Caco-2 (cell line): ENCODE measurements around the gene TTLL8. TPM values are rescaled to one million over a fixed set of nuclear protein-coding genes. Genes with fewer than 3 reads are reported as not detected.

Experiments
- BruUV-seq: library from RNA; stranded (reverse); fragments of 400-500 nt; replicated peaks from 2 replicates; lab custom pipeline; 2021; lab: Mats Ljungman, UMichigan
- CTCF ChIA-PET: fragments of 300-600 bp; sonication (Branson Sonifier 250); formaldehyde crosslinking; loops from one replicate; lab custom pipeline; 2022; ENCODE audit warnings: antibody characterized with exemption; lab: Charles Lee
- POLR2A ChIA-PET: fragments of 300-600 bp; sonication (Branson Sonifier 250); formaldehyde crosslinking; loops from one replicate; lab custom pipeline; 2022; ENCODE audit warnings: antibody characterized with exemption; lab: Charles Lee
- DNase-seq, 2 experiments: peaks; one replicate each; pipeline versions ENCODE4 v3.0.0 to v3.0.0-alpha.2; 2020 to 2022
- H3K27me3 ChIP-seq: replicated peaks from 2 replicates; pipeline ENCODE4 v1.6.0; 2011; ENCODE audit warnings: low read length; ENCODE audit not compliant: control insufficient read depth, insufficient read depth
- H3K36me3 ChIP-seq: 2 replicates; pipeline ENCODE4 v1.5.1; 2011; ENCODE audit warnings: low read length; ENCODE audit not compliant: control insufficient read depth, insufficient read depth
- H3K4me1 ChIP-seq: fragments of 250-450 bp; sonication (Bioruptor Pico); 2 replicates; pipeline ENCODE4 v1.5.1; 2020; ENCODE audit warnings: mild to moderate bottlenecking
- H3K4me3 ChIP-seq: 2 replicates; pipeline ENCODE4 v1.5.1; 2011; ENCODE audit warnings: low read depth, mild to moderate bottlenecking, control low read depth, low read length
- H3K9me3 ChIP-seq: fragments of 250-450 bp; sonication (Bioruptor Pico); 2 replicates; pipeline ENCODE4 v1.5.1; 2020; ENCODE audit warnings: mild to moderate bottlenecking, moderate library complexity
- H3K27ac Mint-ChIP-seq: one replicate; pipeline ENCODE4 v1.8.0; 2022; ENCODE audit warnings: mixed read lengths; ENCODE audit not compliant: unreplicated experiment
- H3K27me3 Mint-ChIP-seq: one replicate; pipeline ENCODE4 v1.8.0; 2022; ENCODE audit warnings: mixed read lengths; ENCODE audit not compliant: insufficient read depth, unreplicated experiment
- H3K36me3 Mint-ChIP-seq: one replicate; pipeline ENCODE4 v1.8.0; 2022; ENCODE audit warnings: mild to moderate bottlenecking, mixed read lengths; ENCODE audit not compliant: insufficient read depth, unreplicated experiment
- H3K4me1 Mint-ChIP-seq: one replicate; pipeline ENCODE4 v1.8.0; 2022; ENCODE audit warnings: low read depth, mixed read lengths; ENCODE audit not compliant: unreplicated experiment
- H3K4me3 Mint-ChIP-seq: one replicate; pipeline ENCODE4 v1.8.0; 2022; ENCODE audit warnings: mild to moderate bottlenecking, moderate library complexity, mixed read lengths; ENCODE audit not compliant: unreplicated experiment
- H3K9me3 Mint-ChIP-seq: one replicate; pipeline ENCODE4 v1.8.0; 2022; ENCODE audit warnings: mixed read lengths; ENCODE audit not compliant: unreplicated experiment
- intact Hi-C: fragments of 100-400 bp; cut with micrococcal nuclease; formaldehyde crosslinking; loops from one replicate; pipeline ENCODE4 v1.10.0; 2022; ENCODE audit not compliant: unreplicated experiment
- total RNA-seq: library from RNA; stranded (reverse); gene quantifications from 2 replicates; pipeline ENCODE4 v1.2.3, GENCODE V29; 2022
- TF ChIP-seq, protein P1 (sequence below), 2 experiments: fragments of 200-600 bp in 1 of 2; IDR thresholded peaks; 1 replicate in 1 of 2; 2 replicates in 1 of 2; pipeline versions ENCODE4 v1.5.1 to v1.8.0; 2011 to 2022; ENCODE audit warnings: antibody characterized with exemption in 1 of 2, control low read depth in 1 of 2, inconsistent platforms in 1 of 2, low read depth in 1 of 2, low read length in 1 of 2, mild to moderate bottlenecking in 1 of 2, moderate library complexity in 1 of 2; ENCODE audit not compliant: insufficient read depth in 1 of 2, severe bottlenecking in 1 of 2, unreplicated experiment in 1 of 2

The TTLL8 gene
- total RNA-seq, 1 experiment from 2014 or later: not detected

DNA sequence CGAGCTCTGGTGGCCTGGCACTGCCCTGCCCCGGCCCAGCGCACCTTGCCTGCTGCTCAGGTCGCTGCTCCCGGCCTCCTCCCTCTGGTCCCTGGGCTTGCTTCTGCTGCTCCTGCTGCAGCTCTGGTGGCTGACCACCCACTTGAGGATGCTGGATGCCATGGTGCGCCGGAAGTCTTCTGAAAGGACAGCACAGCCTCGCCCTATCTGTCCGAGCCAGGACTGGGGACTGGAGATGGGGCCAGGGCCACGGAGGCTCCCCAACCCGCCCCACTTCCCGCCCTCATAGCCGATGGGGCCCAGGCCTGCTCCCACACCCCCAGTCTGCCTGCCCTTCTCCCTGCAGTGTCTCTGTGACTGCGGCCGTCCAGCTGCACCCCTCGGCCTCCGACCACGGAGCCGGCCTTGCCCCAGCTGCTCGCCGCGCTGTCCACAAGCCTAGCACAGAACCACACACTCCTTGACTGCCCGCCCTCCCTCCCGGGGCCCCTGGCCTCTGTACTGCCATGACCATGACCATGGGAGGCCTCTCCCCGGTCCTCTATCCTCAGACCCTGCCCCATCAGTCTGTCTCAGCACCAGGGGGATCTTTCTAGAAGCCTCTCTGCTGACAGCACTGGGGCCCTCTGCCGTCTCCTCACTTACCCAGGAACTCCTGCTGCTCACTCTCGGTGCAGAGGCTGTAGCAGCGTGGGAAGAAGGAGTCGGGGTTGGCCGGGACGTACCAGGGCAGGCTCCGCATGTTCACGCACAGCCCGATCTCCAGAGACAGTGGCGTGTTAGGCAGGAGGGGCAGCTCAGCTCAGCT, 12.7 kb downstream of the TTLL8 start:
- intact Hi-C loops: no loop called here
- CTCF ChIA-PET: no interaction called here
- no peak for DNase-seq
- no peak overlapping the region for H3K4me3 ChIP-seq
- POLR2A ChIA-PET: no interaction called here
- TF ChIP-seq, protein P1, sequence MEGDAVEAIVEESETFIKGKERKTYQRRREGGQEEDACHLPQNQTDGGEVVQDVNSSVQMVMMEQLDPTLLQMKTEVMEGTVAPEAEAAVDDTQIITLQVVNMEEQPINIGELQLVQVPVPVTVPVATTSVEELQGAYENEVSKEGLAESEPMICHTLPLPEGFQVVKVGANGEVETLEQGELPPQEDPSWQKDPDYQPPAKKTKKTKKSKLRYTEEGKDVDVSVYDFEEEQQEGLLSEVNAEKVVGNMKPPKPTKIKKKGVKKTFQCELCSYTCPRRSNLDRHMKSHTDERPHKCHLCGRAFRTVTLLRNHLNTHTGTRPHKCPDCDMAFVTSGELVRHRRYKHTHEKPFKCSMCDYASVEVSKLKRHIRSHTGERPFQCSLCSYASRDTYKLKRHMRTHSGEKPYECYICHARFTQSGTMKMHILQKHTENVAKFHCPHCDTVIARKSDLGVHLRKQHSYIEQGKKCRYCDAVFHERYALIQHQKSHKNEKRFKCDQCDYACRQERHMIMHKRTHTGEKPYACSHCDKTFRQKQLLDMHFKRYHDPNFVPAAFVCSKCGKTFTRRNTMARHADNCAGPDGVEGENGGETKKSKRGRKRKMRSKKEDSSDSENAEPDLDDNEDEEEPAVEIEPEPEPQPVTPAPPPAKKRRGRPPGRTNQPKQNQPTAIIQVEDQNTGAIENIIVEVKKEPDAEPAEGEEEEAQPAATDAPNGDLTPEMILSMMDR (IDR thresholded peaks at IDR 0.05; ENCODE audit: insufficient read depth in 1 of 2, low read depth in 1 of 2, low read length in 1 of 2, severe bottlenecking in 1 of 2, unreplicated experiment in 1 of 2): no peak
- Mint-ChIP-seq H3K9me3 (peaks cover 10% of the 10 kb centered on the region), H3K27ac (no peak overlapping the region), H3K4me3 (no peak overlapping the region), H3K36me3 (no peaks in the 10 kb centered on the region), H3K4me1 (no peaks in the 10 kb centered on the region), H3K27me3 (peaks cover 8% of the 10 kb centered on the region)
- H3K27me3 ChIP-seq: no peaks in the 10 kb centered on the region
- H3K36me3 ChIP-seq: no peaks in the 10 kb centered on the region
- no TSS peak for BruUV-seq
- no peaks in the 10 kb centered on the region for H3K9me3 ChIP-seq
- H3K4me1 ChIP-seq: no peaks in the 10 kb centered on the region

DNA sequence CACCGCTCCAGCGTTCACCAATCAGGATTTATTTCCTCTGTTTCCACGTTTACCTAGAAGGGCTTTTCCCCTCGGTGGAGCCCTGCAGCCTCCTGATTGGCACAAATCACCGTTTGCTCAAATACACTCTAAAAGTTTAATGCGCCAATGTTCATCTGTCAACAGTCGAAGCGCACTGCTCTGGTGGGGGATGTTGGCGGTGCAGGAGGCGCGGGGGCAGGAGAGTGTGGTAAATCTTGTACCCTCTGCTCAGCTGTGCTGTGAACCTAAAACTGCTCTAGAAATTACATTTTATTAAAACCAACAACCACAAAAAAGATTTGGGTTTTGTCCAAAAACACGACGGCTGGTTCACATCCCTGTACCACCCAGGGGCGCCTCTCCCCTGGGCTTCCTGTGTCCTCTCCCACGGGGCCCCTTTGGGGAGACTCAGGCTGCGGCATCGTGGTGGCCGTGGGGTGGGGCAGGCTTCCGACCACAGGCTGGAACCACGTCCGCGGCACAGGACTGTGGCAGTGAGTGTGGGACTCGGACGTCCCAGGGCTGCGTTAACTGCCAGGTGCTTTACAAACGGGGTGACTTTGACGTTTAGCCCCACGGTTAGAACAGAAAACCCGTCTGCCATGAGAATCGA, 13.5 kb downstream of the TTLL8 start:
- DNase-seq: peak in 1 of 2 experiments; percentile 8
- Histone ChIP-seq H3K4me1 (no peaks in the 10 kb centered on the region), H3K27me3 (no peaks in the 10 kb centered on the region), H3K9me3 (no peaks in the 10 kb centered on the region), H3K4me3 (no peak overlapping the region), H3K36me3 (no peaks in the 10 kb centered on the region)
- no peaks in the 10 kb centered on the region for H3K4me1 Mint-ChIP-seq
- H3K9me3 Mint-ChIP-seq: peaks cover 10% of the 10 kb centered on the region
- ChIA-PET POLR2A (no interaction called here), CTCF (no interaction called here)
- no peaks in the 10 kb centered on the region for H3K36me3 Mint-ChIP-seq
- peaks cover 8% of the 10 kb centered on the region for H3K27me3 Mint-ChIP-seq
- H3K4me3 Mint-ChIP-seq: no peak overlapping the region
- TF ChIP-seq, protein P1 (IDR thresholded peaks at IDR 0.05; ENCODE audit: insufficient read depth in 1 of 2, low read depth in 1 of 2, low read length in 1 of 2, severe bottlenecking in 1 of 2, unreplicated experiment in 1 of 2): no peak
- intact Hi-C loops: no loop called here
- no peak overlapping the region for H3K27ac Mint-ChIP-seq
- BruUV-seq: no TSS peak

DNA sequence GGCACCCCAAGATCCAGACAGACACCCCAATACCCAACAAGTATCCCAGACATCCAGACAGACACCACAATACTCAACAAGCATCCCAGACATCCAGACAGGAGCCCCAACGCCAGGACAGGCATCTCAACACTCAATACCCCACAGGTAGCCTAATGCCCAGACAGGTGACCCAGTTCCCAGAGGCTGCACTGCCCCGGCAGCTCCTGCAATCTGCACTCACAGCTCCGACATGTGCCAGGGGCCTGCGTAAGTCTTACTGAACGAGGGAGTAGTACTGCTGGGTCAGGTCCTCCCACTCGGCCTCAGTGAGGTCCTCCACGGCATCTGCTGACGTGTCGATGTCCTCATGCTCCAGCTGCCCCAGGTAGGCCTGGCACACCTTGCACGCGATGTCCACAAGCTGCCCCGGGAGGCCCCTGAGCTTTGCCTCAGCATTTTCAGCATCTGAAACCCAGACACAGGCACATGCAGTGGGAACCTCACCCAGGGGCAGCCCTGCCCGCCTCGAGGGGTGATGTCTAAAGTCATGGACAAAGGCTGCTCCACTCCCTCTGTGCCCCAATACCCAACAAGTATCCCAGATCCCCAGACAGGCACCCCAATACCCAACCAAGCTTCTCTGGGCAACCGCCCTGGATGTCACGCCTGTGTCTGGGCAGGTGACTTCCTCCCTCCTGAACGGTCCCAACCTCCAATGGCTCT, 16.6 kb downstream of the TTLL8 start:
- BruUV-seq: no TSS peak
- Histone ChIP-seq H3K36me3 (no peaks in the 10 kb centered on the region), H3K9me3 (0 out of 2 replicates have a peak, but pooled peaks cover 6% of the 10 kb centered on the region), H3K27me3 (no peaks in the 10 kb centered on the region), H3K4me1 (no peaks in the 10 kb centered on the region), H3K4me3 (no peak overlapping the region)
- H3K27me3 Mint-ChIP-seq: peaks cover 8% of the 10 kb centered on the region
- TF ChIP-seq, protein P1 (IDR thresholded peaks at IDR 0.05; ENCODE audit: insufficient read depth in 1 of 2, low read depth in 1 of 2, low read length in 1 of 2, severe bottlenecking in 1 of 2, unreplicated experiment in 1 of 2): no peak
- no peaks in the 10 kb centered on the region for H3K4me1 Mint-ChIP-seq
- CTCF ChIA-PET: no interaction called here
- no peak for DNase-seq
- intact Hi-C loops: no loop called here
- no peak overlapping the region for H3K4me3 Mint-ChIP-seq
- POLR2A ChIA-PET: no interaction called here
- H3K27ac Mint-ChIP-seq: no peak overlapping the region
- no peaks in the 10 kb centered on the region for H3K36me3 Mint-ChIP-seq
- H3K9me3 Mint-ChIP-seq: peaks cover 10% of the 10 kb centered on the region
